PFSK-1 (cell line): Measurements from ENCODE around the gene CIB1.

Source experiments
- FOXP2 ChIP-seq: optimal IDR thresholded peaks from 2 replicates; pipeline ENCODE3; 2011; ENCODE audit warnings: borderline replicate concordance, control low read depth, inconsistent platforms; ENCODE audit not compliant: insufficient read depth; ENCODE audit errors: extremely low read length, extremely low read depth
- POLR2AphosphoS5 ChIP-seq: IDR thresholded peaks from 2 replicates; pipeline ENCODE4 v1.6.1; 2012; ENCODE audit warnings: low read depth, mild to moderate bottlenecking, control low read depth, low read length, moderate library complexity
- REST ChIP-seq, 2 experiments: IDR thresholded peaks; 2 replicates each; pipeline versions ENCODE4 v1.6.1 to v1.8.0; 2011 to 2012; ENCODE audit warnings: low read depth in 2 of 2, low read length in 2 of 2, control low read depth in 1 of 2, inconsistent platforms in 1 of 2, mild to moderate bottlenecking in 1 of 2, moderate library complexity in 1 of 2; ENCODE audit not compliant: insufficient read depth in 1 of 2
- SIN3A ChIP-seq: IDR thresholded peaks from 2 replicates; pipeline ENCODE4 v1.6.1; 2012; ENCODE audit warnings: mild to moderate bottlenecking, low read length, moderate library complexity, borderline replicate concordance; ENCODE audit not compliant: insufficient read depth
- TAF1 ChIP-seq: IDR thresholded peaks from 2 replicates; pipeline ENCODE4 v1.6.1; 2012; ENCODE audit warnings: low read length, control low read depth, borderline replicate concordance; ENCODE audit not compliant: insufficient read depth

CIB1 gene

GRCh38 chr15:90205050-90205848 is 28.5 kb downstream of the CIB1 start:
- TF ChIP-seq FOXP2 (no peak), POLR2AphosphoS5 (no peak), SIN3A (no peak), REST (IDR thresholded peaks at IDR 0.05; ENCODE audit: insufficient read depth in 1 of 2, low read depth in 2 of 2, low read length in 2 of 2) (no peak), TAF1 (no peak)

GRCh38 chr15:90203922-90204321 is 29.8 kb downstream of the CIB1 start:
- TF ChIP-seq SIN3A (no peak), REST (IDR thresholded peaks at IDR 0.05; ENCODE audit: insufficient read depth in 1 of 2, low read depth in 2 of 2, low read length in 2 of 2) (no peak), TAF1 (no peak), FOXP2 (no peak), POLR2AphosphoS5 (no peak)

GRCh38 chr15:90203473-90203872 is 30.3 kb downstream of the CIB1 start:
- no peak for TF ChIP-seq TAF1
- no peak for TF ChIP-seq FOXP2
- no peak for TF ChIP-seq SIN3A
- TF ChIP-seq REST (IDR thresholded peaks at IDR 0.05; ENCODE audit: insufficient read depth in 1 of 2, low read depth in 2 of 2, low read length in 2 of 2) = no peak
- TF ChIP-seq POLR2AphosphoS5 = no peak

- no peak for TF ChIP-seq POLR2AphosphoS5
- TF ChIP-seq TAF1 = no peak
- no peak for TF ChIP-seq FOXP2
- TF ChIP-seq SIN3A = no peak
- no peak for TF ChIP-seq REST (IDR thresholded peaks at IDR 0.05; ENCODE audit: insufficient read depth in 1 of 2, low read depth in 2 of 2, low read length in 2 of 2)
Measured at GRCh38 chr15:90202929-90203328, 30.8 kb downstream of the CIB1 start.
